Parathyroid adenoma (tissue), 2 donors: ENCODE results near the gene TRIM27.

Experiments
- H2AFZ ChIP-seq: fragments of 300-600 bp; sonication (generic); one replicate; pipeline ENCODE4 v1.7.0; 2017; ENCODE audit warnings: antibody characterized with exemption, mild to moderate bottlenecking
- H3K27ac ChIP-seq: fragments of 300-600 bp; sonication (generic); one replicate; pipeline ENCODE4 v1.7.0; 2017
- H3K27me3 ChIP-seq: fragments of 300-600 bp; sonication (generic); one replicate; pipeline ENCODE4 v1.7.0; 2017; ENCODE audit warnings: low read length; ENCODE audit not compliant: control insufficient read depth, insufficient read depth
- H3K36me3 ChIP-seq: fragments of 300-600 bp; sonication (generic); one replicate; pipeline ENCODE4 v1.7.0; 2017; ENCODE audit warnings: low read length; ENCODE audit not compliant: control insufficient read depth, insufficient read depth
- H3K4me1 ChIP-seq: fragments of 300-600 bp; sonication (generic); one replicate; pipeline ENCODE4 v1.7.0; 2017; ENCODE audit warnings: control low read depth
- H3K4me2 ChIP-seq: fragments of 300-600 bp; sonication (generic); one replicate; pipeline ENCODE4 v1.7.0; 2017; ENCODE audit warnings: low read length
- H3K4me3 ChIP-seq: fragments of 300-600 bp; sonication (generic); one replicate; pipeline ENCODE4 v1.7.0; 2017; ENCODE audit warnings: low read depth, low read length
- H3K79me2 ChIP-seq: fragments of 300-600 bp; sonication (generic); one replicate; pipeline ENCODE4 v1.7.0; 2017; ENCODE audit warnings: control low read depth
- H3K9ac ChIP-seq: fragments of 300-600 bp; sonication (generic); one replicate; pipeline ENCODE4 v1.7.0; 2017; ENCODE audit warnings: mild to moderate bottlenecking
- H3K9me3 ChIP-seq: fragments of 300-600 bp; sonication (generic); one replicate; pipeline ENCODE4 v1.7.0; 2017; ENCODE audit warnings: low read length; ENCODE audit not compliant: control insufficient read depth
- CTCF ChIP-seq: fragments of 300-600 bp; sonication (generic); IDR thresholded peaks from one replicate; pipeline ENCODE4 v1.7.0; 2017; ENCODE audit warnings: antibody characterized with exemption, mild to moderate bottlenecking
- donor health status: primary hyperparathyroidism.

Gene TRIM27

GRCh38 chr6:28941684-28942448, 18.1 kb upstream of the TRIM27 start:
- peak overlapping the region; percentile 86 for H3K4me2 ChIP-seq
- no peak overlapping the region for H3K9ac ChIP-seq
- no peaks in the 10 kb centered on the region for H3K9me3 ChIP-seq
- peak overlapping the region; percentile 84 for H2AFZ ChIP-seq
- no peaks in the 10 kb centered on the region for H3K79me2 ChIP-seq
- peak overlapping the region; percentile 68 for H3K27ac ChIP-seq
- no peaks in the 10 kb centered on the region for H3K4me1 ChIP-seq
- peak overlapping the region; percentile 86 for H3K4me3 ChIP-seq
- H3K36me3 ChIP-seq = no peaks in the 10 kb centered on the region
- no peak for TF ChIP-seq CTCF
- H3K27me3 ChIP-seq = no peaks in the 10 kb centered on the region

- no peak overlapping the region for H3K9ac ChIP-seq
Measured at GRCh38 chr6:28940858-28941683, 17.3 kb upstream of the TRIM27 start.

GRCh38 chr6:28940294-28940857, 16.6 kb upstream of the TRIM27 start:
- Histone ChIP-seq H3K27ac (peak overlapping the region; percentile 68), H3K9ac (no peak overlapping the region), H3K27me3 (no peaks in the 10 kb centered on the region), H3K4me3 (peak overlapping the region; percentile 86), H3K4me1 (no peaks in the 10 kb centered on the region), H3K79me2 (no peaks in the 10 kb centered on the region), H3K9me3 (no peaks in the 10 kb centered on the region), H2AFZ (peak overlapping the region; percentile 84), H3K36me3 (no peaks in the 10 kb centered on the region), H3K4me2 (peak overlapping the region; percentile 86)
- no peak for TF ChIP-seq CTCF

More at GRCh38 chr6:28940858-28941683, 17.3 kb upstream of the TRIM27 start:
- H3K9me3 ChIP-seq = no peaks in the 10 kb centered on the region
- peak overlapping the region; percentile 68 for H3K27ac ChIP-seq
- H3K27me3 ChIP-seq = no peaks in the 10 kb centered on the region
- peak overlapping the region; percentile 84 for H2AFZ ChIP-seq
- H3K4me3 ChIP-seq = peak overlapping the region; percentile 86
- no peaks in the 10 kb centered on the region for H3K36me3 ChIP-seq
- no peaks in the 10 kb centered on the region for H3K79me2 ChIP-seq
- H3K4me1 ChIP-seq = no peaks in the 10 kb centered on the region
- peak overlapping the region; percentile 86 for H3K4me2 ChIP-seq
- no peak for TF ChIP-seq CTCF

- Histone ChIP-seq H2AFZ (no peak overlapping the region), H3K27me3 (no peaks in the 10 kb centered on the region), H3K4me3 (no peak overlapping the region), H3K9ac (no peak overlapping the region), H3K4me2 (no peak overlapping the region), H3K36me3 (no peaks in the 10 kb centered on the region), H3K4me1 (no peaks in the 10 kb centered on the region), H3K27ac (no peak overlapping the region), H3K9me3 (no peaks in the 10 kb centered on the region), H3K79me2 (no peaks in the 10 kb centered on the region)
- TF ChIP-seq CTCF = no peak
Measured at GRCh38 chr6:28933069-28933468, 9.3 kb upstream of the TRIM27 start.
